Fibroblast of skin of left quadriceps (primary cell): Measurements from ENCODE around the gene ZNF892.
"Not testable (repeated sequence)": the region's sequence is repeated elsewhere in the genome, so short reads cannot be mapped to it uniquely, and the experiment has no call there.

ENCODE experiments used
- DNase-seq, 2 experiments: peaks; one replicate each; pipeline ENCODE4 v3.0.0-alpha.2; 2013; ENCODE audit warnings: low read depth in 2 of 2

Gene ZNF892

GRCh38 chr2:95225658-95226057 lies 18.3 kb downstream of the ZNF892 start:
- DNase-seq: no peak

DNA sequence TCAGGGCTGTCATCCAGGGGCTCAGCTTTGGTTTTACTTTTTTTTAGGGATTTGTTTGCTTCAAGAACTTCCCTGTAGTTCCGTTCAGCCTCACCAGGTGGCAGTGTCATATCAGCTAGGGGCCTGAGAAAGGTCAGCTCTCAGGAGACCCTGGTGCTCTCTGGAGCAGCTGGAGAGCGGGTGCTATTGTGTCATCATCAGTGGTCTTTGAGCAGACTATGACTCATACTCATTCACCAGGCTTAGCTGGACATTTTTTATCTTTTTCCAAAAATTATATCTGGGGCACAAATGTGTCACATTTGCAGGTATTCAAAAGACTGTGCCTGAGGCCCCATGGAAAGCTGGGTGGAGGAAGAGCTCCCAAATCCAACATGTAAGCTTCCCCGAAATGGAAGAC lies 24.4 kb downstream of the ZNF892 start:
- peak; percentile 28 to 30 for DNase-seq

DNA sequence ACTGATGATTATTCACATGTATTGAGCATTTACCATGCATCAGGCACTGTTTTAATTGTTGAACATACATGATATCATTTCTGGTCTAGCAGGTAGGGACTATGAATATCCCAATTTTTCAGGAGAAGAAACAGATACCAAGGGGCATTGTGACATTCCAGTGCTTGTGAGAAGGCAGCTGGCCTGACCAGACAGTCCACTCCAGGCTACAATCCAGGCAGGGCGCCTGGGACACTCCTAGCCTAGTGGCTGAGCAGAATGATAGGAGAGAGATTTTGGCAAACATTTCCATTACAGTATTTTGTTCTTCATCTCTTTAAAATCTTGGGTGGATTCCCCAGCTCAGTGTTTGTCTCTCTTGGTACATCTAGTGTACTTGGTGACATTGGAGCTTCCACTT lies 24.9 kb downstream of the ZNF892 start:
- DNase-seq: no peak

DNA sequence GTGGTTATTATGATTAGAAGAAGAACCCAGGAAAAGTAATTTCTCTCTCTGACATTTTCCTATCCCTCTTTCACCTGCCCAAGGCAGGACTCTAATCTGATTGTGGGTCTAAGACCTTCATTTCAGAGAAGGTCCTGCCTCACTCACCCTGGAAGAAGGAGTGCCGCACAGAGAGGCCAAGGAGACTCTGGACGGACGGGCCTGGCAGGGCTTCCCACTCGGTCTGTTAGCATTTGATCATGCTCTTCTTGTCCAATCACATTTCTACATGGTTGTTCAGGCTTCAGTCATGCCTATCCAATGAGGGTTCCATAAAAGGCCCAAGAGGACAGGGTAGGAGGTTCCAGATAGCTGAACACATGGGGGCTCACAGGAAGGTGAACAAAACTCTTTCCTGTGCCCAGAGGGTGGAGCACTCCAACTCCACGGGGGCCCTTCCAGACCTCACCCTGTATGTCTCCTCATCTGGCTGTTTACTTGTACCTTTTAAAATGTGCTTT lies 27.0 kb downstream of the ZNF892 start:
- no peak for DNase-seq

DNA sequence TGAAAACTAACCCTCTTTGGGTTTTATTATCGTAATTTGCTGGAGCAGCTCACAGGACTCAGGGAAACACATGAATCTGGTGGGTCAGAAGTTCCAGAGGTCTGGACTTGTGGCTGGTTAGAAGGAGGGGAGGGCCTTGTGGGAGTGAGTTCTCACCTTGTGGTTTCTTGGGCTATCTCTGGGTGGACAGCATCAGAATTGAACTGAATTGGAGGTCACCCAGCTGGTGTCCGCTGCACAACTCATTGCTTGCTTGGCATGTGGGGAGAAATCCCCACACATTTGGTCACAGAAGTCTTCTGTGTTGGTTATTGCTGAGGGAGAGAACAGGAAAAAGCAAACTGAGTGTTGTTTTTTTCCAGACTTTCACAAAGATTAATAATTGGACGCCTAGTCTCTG lies 27.5 kb downstream of the ZNF892 start:
- no peak for DNase-seq

- no peak for DNase-seq
Observed at GRCh38 chr2:95238131-95238530, 30.8 kb downstream of the ZNF892 start.

DNA sequence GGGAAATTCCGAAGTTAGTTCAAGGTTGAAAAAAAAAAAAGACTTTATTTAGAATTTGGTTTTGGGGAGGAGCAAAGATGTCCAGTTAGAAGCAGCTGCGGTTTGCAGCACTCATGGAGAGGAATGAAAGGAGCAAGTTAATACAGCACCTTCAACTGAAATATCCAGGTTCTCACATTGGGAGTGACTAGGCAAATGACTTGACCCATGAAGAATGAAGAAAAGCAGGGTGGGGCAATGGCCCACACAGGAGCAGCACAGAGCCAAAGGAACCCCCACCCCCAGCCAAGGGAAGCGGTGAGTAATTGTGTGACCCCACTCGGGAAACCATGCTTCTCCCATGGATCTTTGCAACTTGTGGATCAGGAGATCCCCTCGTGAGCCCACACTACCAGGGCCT lies 32.8 kb downstream of the ZNF892 start:
- DNase-seq: no peak

GRCh38 chr2:95240556-95240955 lies 33.2 kb downstream of the ZNF892 start:
- no peak for DNase-seq

DNA sequence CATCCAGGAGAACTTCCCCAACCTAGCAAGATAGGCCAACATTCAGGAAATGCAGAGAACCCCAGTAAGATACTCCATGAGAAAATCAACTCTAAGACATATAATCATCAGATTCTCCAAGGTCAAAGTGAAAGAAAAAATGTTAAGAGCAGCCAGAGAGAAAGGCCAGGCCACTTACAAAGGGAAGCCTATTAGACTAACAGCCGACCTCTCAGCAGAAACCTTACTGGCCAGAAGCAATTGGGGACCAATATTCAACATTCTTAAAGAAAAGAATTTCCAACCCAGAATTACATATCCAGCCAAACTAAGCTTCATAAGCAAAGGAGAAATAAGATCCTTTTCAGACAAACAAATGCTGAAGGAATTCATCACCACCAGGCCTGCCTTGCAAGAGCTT lies 34.8 kb downstream of the ZNF892 start:
- DNase-seq: not testable (repeated sequence)
